ENCODE results near the gene AGTRAP. TPM values are rescaled to one million over a fixed set of nuclear protein-coding genes. Genes with fewer than 3 reads are reported as not detected.
A peak's percentile ranks its signal among the peaks of the same experiment; 100 is the strongest.

The AGTRAP gene
- total and polyA plus RNA-seq, 9 of the 15 experiments (the other 6 are each of a cell fraction or from before 2014, with no cell fraction given), result 26.8 to 105 (median 57.5) TPM

DNA sequence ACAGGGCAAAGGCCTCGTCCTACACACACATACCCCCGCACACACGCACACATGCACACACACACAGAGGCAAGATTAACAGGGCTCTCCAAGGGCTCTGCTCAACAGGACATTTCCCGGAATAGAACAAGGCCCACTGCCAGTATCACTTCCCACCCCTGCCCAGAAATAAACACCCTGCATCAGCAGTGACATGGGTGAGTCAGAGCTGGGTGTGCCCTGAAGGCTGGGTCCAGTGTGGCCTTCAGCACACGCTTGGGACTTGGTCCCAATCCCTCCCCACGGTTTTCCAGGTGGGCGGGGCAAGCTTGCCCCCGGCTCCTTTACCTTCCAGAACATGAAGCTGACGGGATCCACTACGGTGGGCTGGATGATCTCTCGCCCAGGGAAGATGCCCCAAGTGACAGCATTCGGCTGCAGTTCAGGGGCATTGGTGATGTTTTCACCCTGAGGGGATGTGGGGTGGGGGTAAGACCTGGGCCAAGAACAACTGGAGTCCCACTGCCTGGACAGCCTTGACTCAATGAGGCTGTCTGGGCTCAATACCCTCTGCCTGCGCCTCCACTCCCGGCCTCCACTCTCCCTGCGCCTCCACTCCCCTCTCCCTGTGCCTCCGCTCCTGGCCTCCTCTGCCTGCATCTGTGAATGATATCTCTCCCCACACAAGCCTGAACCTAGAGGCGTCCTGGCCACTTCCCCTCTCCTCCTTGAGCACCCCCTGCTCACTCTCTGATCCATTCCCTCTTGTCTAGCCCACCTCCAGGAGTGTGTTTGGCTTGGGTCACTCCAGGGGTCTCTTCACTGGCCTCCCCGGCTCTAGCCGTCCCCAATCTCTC lies 55.2 kb downstream of the AGTRAP start (continued):
- TF ChIP-seq, protein P1, sequence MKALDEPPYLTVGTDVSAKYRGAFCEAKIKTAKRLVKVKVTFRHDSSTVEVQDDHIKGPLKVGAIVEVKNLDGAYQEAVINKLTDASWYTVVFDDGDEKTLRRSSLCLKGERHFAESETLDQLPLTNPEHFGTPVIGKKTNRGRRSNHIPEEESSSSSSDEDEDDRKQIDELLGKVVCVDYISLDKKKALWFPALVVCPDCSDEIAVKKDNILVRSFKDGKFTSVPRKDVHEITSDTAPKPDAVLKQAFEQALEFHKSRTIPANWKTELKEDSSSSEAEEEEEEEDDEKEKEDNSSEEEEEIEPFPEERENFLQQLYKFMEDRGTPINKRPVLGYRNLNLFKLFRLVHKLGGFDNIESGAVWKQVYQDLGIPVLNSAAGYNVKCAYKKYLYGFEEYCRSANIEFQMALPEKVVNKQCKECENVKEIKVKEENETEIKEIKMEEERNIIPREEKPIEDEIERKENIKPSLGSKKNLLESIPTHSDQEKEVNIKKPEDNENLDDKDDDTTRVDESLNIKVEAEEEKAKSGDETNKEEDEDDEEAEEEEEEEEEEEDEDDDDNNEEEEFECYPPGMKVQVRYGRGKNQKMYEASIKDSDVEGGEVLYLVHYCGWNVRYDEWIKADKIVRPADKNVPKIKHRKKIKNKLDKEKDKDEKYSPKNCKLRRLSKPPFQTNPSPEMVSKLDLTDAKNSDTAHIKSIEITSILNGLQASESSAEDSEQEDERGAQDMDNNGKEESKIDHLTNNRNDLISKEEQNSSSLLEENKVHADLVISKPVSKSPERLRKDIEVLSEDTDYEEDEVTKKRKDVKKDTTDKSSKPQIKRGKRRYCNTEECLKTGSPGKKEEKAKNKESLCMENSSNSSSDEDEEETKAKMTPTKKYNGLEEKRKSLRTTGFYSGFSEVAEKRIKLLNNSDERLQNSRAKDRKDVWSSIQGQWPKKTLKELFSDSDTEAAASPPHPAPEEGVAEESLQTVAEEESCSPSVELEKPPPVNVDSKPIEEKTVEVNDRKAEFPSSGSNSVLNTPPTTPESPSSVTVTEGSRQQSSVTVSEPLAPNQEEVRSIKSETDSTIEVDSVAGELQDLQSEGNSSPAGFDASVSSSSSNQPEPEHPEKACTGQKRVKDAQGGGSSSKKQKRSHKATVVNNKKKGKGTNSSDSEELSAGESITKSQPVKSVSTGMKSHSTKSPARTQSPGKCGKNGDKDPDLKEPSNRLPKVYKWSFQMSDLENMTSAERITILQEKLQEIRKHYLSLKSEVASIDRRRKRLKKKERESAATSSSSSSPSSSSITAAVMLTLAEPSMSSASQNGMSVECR (CRISPR knock-in tag; IDR thresholded peaks at IDR 0.05), result no peak
- TF ChIP-seq, protein P2, sequence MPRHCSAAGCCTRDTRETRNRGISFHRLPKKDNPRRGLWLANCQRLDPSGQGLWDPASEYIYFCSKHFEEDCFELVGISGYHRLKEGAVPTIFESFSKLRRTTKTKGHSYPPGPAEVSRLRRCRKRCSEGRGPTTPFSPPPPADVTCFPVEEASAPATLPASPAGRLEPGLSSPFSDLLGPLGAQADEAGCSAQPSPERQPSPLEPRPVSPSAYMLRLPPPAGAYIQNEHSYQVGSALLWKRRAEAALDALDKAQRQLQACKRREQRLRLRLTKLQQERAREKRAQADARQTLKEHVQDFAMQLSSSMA (CRISPR knock-in tag; IDR thresholded peaks at IDR 0.05), result no peak
- TF ChIP-seq, protein P3, sequence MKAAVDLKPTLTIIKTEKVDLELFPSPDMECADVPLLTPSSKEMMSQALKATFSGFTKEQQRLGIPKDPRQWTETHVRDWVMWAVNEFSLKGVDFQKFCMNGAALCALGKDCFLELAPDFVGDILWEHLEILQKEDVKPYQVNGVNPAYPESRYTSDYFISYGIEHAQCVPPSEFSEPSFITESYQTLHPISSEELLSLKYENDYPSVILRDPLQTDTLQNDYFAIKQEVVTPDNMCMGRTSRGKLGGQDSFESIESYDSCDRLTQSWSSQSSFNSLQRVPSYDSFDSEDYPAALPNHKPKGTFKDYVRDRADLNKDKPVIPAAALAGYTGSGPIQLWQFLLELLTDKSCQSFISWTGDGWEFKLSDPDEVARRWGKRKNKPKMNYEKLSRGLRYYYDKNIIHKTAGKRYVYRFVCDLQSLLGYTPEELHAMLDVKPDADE (conservative IDR thresholded peaks at IDR 0.05; ENCODE audit: control insufficient read depth, low read depth, low read length), result no peak
- TF ChIP-seq ZNF311 (CRISPR knock-in tag; IDR thresholded peaks at IDR 0.05) (no peak), ZNF184 (CRISPR knock-in tag; IDR thresholded peaks at IDR 0.05) (no peak), BRD9 (IDR thresholded peaks at IDR 0.05; ENCODE audit: low read depth, partially characterized antibody) (no peak), POLR2A (conservative IDR thresholded peaks at IDR 0.05) (0 out of 2 replicates have a peak, but pooled peaks have one; percentile 34), OTX1 (CRISPR knock-in tag; IDR thresholded peaks at IDR 0.05) (peak; percentile 86), RBBP5 (IDR thresholded peaks at IDR 0.05; ENCODE audit: borderline replicate concordance, insufficient read depth, low read length, poor library complexity, severe bottlenecking) (no peak), HDAC8 (tag; IDR thresholded peaks at IDR 0.05) (no peak), CBFA2T2 (conservative IDR thresholded peaks at IDR 0.05) (no peak; the same call in 1 of the 2 replicates)
- TF ChIP-seq, protein P4, sequence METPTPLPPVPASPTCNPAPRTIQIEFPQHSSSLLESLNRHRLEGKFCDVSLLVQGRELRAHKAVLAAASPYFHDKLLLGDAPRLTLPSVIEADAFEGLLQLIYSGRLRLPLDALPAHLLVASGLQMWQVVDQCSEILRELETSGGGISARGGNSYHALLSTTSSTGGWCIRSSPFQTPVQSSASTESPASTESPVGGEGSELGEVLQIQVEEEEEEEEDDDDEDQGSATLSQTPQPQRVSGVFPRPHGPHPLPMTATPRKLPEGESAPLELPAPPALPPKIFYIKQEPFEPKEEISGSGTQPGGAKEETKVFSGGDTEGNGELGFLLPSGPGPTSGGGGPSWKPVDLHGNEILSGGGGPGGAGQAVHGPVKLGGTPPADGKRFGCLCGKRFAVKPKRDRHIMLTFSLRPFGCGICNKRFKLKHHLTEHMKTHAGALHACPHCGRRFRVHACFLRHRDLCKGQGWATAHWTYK (CRISPR knock-in tag; IDR thresholded peaks at IDR 0.05), result no peak; the same call in 1 of the 2 replicates
- TF ChIP-seq, protein P5, sequence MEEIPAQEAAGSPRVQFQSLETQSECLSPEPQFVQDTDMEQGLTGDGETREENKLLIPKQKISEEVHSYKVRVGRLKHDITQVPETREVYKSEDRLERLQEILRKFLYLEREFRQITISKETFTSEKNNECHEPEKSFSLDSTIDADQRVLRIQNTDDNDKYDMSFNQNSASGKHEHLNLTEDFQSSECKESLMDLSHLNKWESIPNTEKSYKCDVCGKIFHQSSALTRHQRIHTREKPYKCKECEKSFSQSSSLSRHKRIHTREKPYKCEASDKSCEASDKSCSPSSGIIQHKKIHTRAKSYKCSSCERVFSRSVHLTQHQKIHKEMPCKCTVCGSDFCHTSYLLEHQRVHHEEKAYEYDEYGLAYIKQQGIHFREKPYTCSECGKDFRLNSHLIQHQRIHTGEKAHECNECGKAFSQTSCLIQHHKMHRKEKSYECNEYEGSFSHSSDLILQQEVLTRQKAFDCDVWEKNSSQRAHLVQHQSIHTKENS (CRISPR knock-in tag; IDR thresholded peaks at IDR 0.05), result no peak
- TF ChIP-seq, protein P6, sequence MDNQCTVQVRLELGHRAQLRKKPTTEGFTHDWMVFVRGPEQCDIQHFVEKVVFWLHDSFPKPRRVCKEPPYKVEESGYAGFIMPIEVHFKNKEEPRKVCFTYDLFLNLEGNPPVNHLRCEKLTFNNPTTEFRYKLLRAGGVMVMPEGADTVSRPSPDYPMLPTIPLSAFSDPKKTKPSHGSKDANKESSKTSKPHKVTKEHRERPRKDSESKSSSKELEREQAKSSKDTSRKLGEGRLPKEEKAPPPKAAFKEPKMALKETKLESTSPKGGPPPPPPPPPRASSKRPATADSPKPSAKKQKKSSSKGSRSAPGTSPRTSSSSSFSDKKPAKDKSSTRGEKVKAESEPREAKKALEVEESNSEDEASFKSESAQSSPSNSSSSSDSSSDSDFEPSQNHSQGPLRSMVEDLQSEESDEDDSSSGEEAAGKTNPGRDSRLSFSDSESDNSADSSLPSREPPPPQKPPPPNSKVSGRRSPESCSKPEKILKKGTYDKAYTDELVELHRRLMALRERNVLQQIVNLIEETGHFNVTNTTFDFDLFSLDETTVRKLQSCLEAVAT (IDR thresholded peaks at IDR 0.05), result no peak
